A549 (cell line): Measurements from ENCODE around the gene GTF2A1. TPM values are rescaled to one million over a fixed set of nuclear protein-coding genes. Genes with fewer than 3 reads are reported as not detected.

Experiments
- ATAC-seq, 2 experiments: fragments of 200-7000 bp in 1 of 2; fragments of >200 bp in 1 of 2; cut with Nextera tagmentation in 1 of 2; cut with Tn5 transposase in 1 of 2; 3 replicates each; pipeline versions ENCODE4 v1.8.0 to v1.9.1; 2018 to 2020; ENCODE audit warnings: mild to moderate bottlenecking in 1 of 2, moderate library complexity in 1 of 2
- CTCF ChIA-PET: fragments of 300-600 bp; sonication (Branson Sonifier 250); formaldehyde crosslinking; extraction: SDS; loops from one replicate; lab custom pipeline; 2021; ENCODE audit warnings: antibody characterized with exemption, inconsistent platforms; lab: Yijun Ruan, JAX
- POLR2A ChIA-PET: fragments of 350-600 bp; formaldehyde crosslinking; extraction: SDS; loops from one replicate; lab custom pipeline; 2021; ENCODE audit warnings: antibody characterized with exemption, inconsistent platforms; lab: Yijun Ruan, JAX
- DNase-seq, 2 experiments: peaks; one replicate each; pipeline versions ENCODE4 v3.0.0 to v3.0.0-alpha.2; 2011 to 2016; ENCODE audit warnings: low read depth in 1 of 2, low spot score in 1 of 2
- FAIRE-seq: peaks from 2 replicates; lab custom pipeline; 2011; peaks lifted over from hg19 to GRCh38; lab: Jason Lieb, UNC
- H3K27ac ChIP-seq, 2 experiments: fragments of >200 bp; sonication (Bioruptor Twin); formaldehyde crosslinking; 3 replicates each; pipeline ENCODE4 v1.5.1; 2016 to 2017
- H3K4me1 ChIP-seq: fragments of >200 bp; sonication (Bioruptor Twin); formaldehyde crosslinking; 3 replicates; pipeline ENCODE4 v1.6.1; 2016
- H3K4me2 ChIP-seq: fragments of >200 bp; sonication (Bioruptor Twin); formaldehyde crosslinking; 3 replicates; pipeline ENCODE4 v1.6.1; 2016
- H3K4me3 ChIP-seq: fragments of >200 bp; sonication (Bioruptor Twin); formaldehyde crosslinking; 3 replicates; pipeline ENCODE4 v1.5.1; 2016
- H3K9me3 ChIP-seq: fragments of >200 bp; sonication (Bioruptor Twin); formaldehyde crosslinking; 3 replicates; pipeline ENCODE4 v1.6.1; 2016
- EHMT2 ChIP-seq: fragments of 200-600 bp; sonication (generic); IDR thresholded peaks from 2 replicates; pipeline ENCODE4 v1.6.1; 2016; ENCODE audit warnings: antibody characterized with exemption, low read depth, mild to moderate bottlenecking, moderate library complexity
- EP300 ChIP-seq, 2 experiments: fragments of >200 bp; sonication (Bioruptor Twin); formaldehyde crosslinking; IDR thresholded peaks; 2 replicates in 1 of 2; 3 replicates in 1 of 2; pipeline ENCODE4 v1.6.1; 2016 to 2017
- FOSB ChIP-seq: fragments of 250-450 bp; sonication (Bioruptor Pico); IDR thresholded peaks from 2 replicates; pipeline ENCODE4 v1.5.0; 2020; ENCODE audit warnings: mild to moderate bottlenecking, moderate library complexity
- FOSL2 ChIP-seq, 2 experiments: fragments of 450-650 bp in 1 of 2; fragments of >200 bp in 1 of 2; sonication (Bioruptor Twin) in 1 of 2; formaldehyde crosslinking; IDR thresholded peaks; 2 replicates each; pipeline versions ENCODE4 v1.5.0 to v1.6.1; 2016 to 2020; ENCODE audit warnings: mild to moderate bottlenecking in 1 of 2, moderate library complexity in 1 of 2
- FOXS1 ChIP-seq: fragments of 250-450 bp; sonication (Bioruptor Pico); IDR thresholded peaks from 2 replicates; pipeline ENCODE4 v1.5.0; 2020; ENCODE audit warnings: mild to moderate bottlenecking, moderate library complexity
- GATA3 ChIP-seq: IDR thresholded peaks from 2 replicates; pipeline ENCODE4 v1.6.1; 2012; ENCODE audit warnings: borderline replicate concordance
- HEYL ChIP-seq: fragments of 250-450 bp; sonication (Bioruptor Pico); IDR thresholded peaks from 2 replicates; pipeline ENCODE4 v1.8.0; 2021; ENCODE audit warnings: mild to moderate bottlenecking, moderate library complexity
- HMGXB4 ChIP-seq: fragments of 250-450 bp; sonication (Bioruptor Pico); IDR thresholded peaks from 2 replicates; pipeline ENCODE4 v1.5.0; 2021; ENCODE audit warnings: mild to moderate bottlenecking, moderate library complexity, borderline replicate concordance
- HOXA7 ChIP-seq: fragments of 250-450 bp; sonication (Bioruptor Pico); IDR thresholded peaks from 2 replicates; pipeline ENCODE4 v1.5.0; 2020; ENCODE audit warnings: mild to moderate bottlenecking, moderate library complexity
- HOXB13 ChIP-seq: fragments of 250-450 bp; sonication (Bioruptor Pico); IDR thresholded peaks from 2 replicates; pipeline ENCODE4 v1.5.0; 2020; ENCODE audit warnings: low read depth, mild to moderate bottlenecking, moderate library complexity
- HOXB5 ChIP-seq: fragments of 250-450 bp; sonication (Bioruptor Pico); IDR thresholded peaks from 2 replicates; pipeline ENCODE4 v1.5.0; 2020; ENCODE audit warnings: mild to moderate bottlenecking, moderate library complexity
- KDM1A ChIP-seq: fragments of 200-600 bp; sonication (generic); IDR thresholded peaks from 2 replicates; pipeline ENCODE4 v1.6.1; 2016; ENCODE audit warnings: low read depth, mild to moderate bottlenecking
- MAFK ChIP-seq: fragments of 450-650 bp; IDR thresholded peaks from 2 replicates; pipeline ENCODE4 v1.6.1; 2014; ENCODE audit not compliant: partially characterized antibody
- NFE2L2 ChIP-seq: fragments of 150-350 bp; conservative IDR thresholded peaks from 2 replicates; pipeline ENCODE4 v1.6.1; 2014; ENCODE audit warnings: low read length
- NPAS2 ChIP-seq: fragments of 250-450 bp; sonication (Bioruptor Pico); IDR thresholded peaks from 2 replicates; pipeline ENCODE4 v1.8.0; 2022; ENCODE audit warnings: mild to moderate bottlenecking, moderate library complexity, borderline replicate concordance
- RCOR1 ChIP-seq: fragments of 150-350 bp; IDR thresholded peaks from 2 replicates; pipeline ENCODE4 v1.6.1; 2014; ENCODE audit warnings: antibody characterized with exemption, low read length, low read depth
- RFX5 ChIP-seq: fragments of 450-650 bp; IDR thresholded peaks from 2 replicates; pipeline ENCODE4 v1.7.1; 2014; ENCODE audit warnings: antibody characterized with exemption, mild to moderate bottlenecking, moderate library complexity
- TFCP2L1 ChIP-seq: fragments of 250-450 bp; sonication (Bioruptor Pico); IDR thresholded peaks from 2 replicates; pipeline ENCODE4 v1.5.0; 2021; ENCODE audit warnings: mild to moderate bottlenecking
- ZFP36 ChIP-seq: fragments of 450-650 bp; IDR thresholded peaks from 2 replicates; pipeline ENCODE4 v1.6.1; 2014; ENCODE audit warnings: borderline replicate concordance; ENCODE audit not compliant: partially characterized antibody
- WGBS: methylation state at CpG from one replicate; pipeline ENCODE4 v1.1.6; 2017; ENCODE audit errors: missing lambda C conversion rate; 5-methylcytosine and 5-hydroxymethylcytosine counted together
- polyA plus RNA-seq, 4 experiments: library from polyadenylated mRNA; depleted of rRNA in 3 of 4; stranded (reverse); fragments of >200 nt; fragmentation: RNase III in 1 of 4; extraction: RNeasy Plus Mini Kit Qiagen cat#74134 plus additional on column Dnase treatment in 1 of 4; gene quantifications; 2 replicates in 3 of 4; 3 replicates in 1 of 4; pipeline ENCODE4 v1.2.3, GENCODE V29; 2011 to 2017
- TF ChIP-seq, protein P1 (sequence below): fragments of >200 bp; sonication (Bioruptor Twin); formaldehyde crosslinking; IDR thresholded peaks from 2 replicates; pipeline ENCODE4 v1.6.1; 2016
- TF ChIP-seq, protein P2 (sequence below): fragments of 450-650 bp; IDR thresholded peaks from 2 replicates; pipeline ENCODE4 v1.6.1; 2014; ENCODE audit warnings: antibody characterized with exemption

The GTF2A1 gene
- polyA plus RNA-seq, 2 of the 4 experiments (the other 2 are of a cell fraction), result 12.5 to 19.6 TPM

DNA sequence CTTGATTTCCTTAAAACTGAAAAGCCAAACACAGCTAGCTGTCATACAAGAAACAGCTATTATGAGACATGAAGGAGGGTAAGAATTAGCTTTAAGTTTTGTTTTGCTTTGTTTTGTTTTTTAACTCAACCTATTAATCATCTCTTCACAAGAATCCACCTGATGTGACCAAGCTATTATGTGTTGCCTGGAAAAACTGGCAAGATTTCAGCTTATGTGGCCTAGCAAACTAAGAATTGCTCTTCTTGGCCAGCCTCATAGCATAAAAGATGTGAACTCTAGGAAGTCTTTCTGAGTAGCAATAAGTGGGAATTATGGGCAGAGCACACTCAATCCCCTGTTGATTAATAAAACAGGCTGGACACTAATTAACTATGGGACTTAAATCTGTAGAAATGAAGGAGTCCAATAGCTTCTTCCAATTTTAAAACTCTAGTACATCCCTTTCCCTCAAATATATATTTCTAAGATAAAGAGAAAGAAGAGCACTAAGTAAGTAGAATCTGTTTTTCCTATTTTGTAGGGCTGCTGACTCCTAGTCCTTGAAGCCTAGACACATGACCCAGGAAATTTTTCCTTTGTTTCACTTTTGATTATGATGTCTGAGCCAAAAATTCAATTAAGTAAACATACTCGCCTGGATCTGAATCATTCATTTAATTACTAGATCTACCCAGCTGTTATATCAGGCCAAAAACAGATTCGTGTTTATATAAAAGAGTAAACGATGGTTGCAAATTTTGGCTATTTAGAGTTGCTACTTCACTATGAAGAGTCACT is 75.7 kb downstream of the GTF2A1 start:
- Histone ChIP-seq H3K9me3 (no peaks in the 10 kb centered on the region), H3K27ac (no peak overlapping the region), H3K4me2 (no peak overlapping the region), H3K4me3 (no peak overlapping the region), H3K4me1 (no peaks in the 10 kb centered on the region)
- DNase-seq, result no peak
- CTCF ChIA-PET, result interaction anchor here (0.6 to 1.0 kb wide), 3 partner anchors 10 to 1187 kb away, joined by 3 read pairs; no protein-coding TSS in a partner anchor
- POLR2A ChIA-PET, result interaction anchor here (0.9 kb wide), 1 partner anchor 25 kb away, joined by 3 read pairs; no protein-coding TSS in a partner anchor
- 22% methylated on average over 3 of the region's 3 CpGs for WGBS
- TF ChIP-seq HOXB13 (no peak), HOXB5 (CRISPR knock-in tag) (no peak), FOSL2 (IDR thresholded peaks at IDR 0.05) (no peak), FOSL2 (CRISPR knock-in tag; IDR thresholded peaks at IDR 0.05) (no peak), FOXS1 (no peak), EHMT2 (no peak), HOXA7 (no peak), GATA3 (no peak), HMGXB4 (CRISPR knock-in tag) (no peak)
- TF ChIP-seq, protein P1, sequence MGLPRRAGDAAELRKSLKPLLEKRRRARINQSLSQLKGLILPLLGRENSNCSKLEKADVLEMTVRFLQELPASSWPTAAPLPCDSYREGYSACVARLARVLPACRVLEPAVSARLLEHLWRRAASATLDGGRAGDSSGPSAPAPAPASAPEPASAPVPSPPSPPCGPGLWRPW, result no peak
- no peak for ATAC-seq
- no peak for FAIRE-seq

GRCh38 chr14:81143793-81144192 is 77.0 kb downstream of the GTF2A1 start:
- no peak for ATAC-seq
- no peak overlapping the region for H3K27ac ChIP-seq
- TF ChIP-seq MAFK (peak; percentile 57), FOXS1 (no peak)
- TF ChIP-seq, all 56 proteins: peak for 1
- no peaks in the 10 kb centered on the region for H3K4me1 ChIP-seq
- H3K4me3 ChIP-seq, result no peak overlapping the region
- FAIRE-seq, result no peak
- no peaks in the 10 kb centered on the region for H3K9me3 ChIP-seq
- WGBS, result 66% methylated on average over 8 of the region's 8 CpGs
- no peak overlapping the region for H3K4me2 ChIP-seq
- CTCF ChIA-PET, result no interaction called here
- no peak for DNase-seq
- POLR2A ChIA-PET, result interaction anchor here (0.9 kb wide), 1 partner anchor 26 kb away, joined by 3 read pairs; no protein-coding TSS in a partner anchor

DNA sequence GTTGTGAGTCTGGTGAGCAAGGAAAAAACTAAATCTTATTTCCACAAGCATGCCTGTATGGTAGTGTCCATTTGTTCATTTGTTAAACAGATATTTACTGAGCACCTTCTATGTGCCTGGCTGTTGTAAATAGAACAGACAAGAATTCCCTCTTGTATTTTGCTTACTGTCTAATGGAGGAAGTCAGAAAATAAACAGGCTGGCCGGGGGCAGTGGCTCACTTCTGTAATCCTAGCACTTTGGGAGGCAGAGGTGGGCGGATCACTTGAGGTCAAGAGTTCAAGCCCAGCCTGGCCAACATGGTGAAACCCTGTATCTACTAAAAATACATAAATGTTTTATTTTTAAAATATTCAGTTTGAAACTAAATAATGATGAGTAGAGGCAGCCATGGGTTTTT is 79.3 kb downstream of the GTF2A1 start:
- H3K4me2 ChIP-seq, result no peak overlapping the region
- ATAC-seq, result no peak
- WGBS, result 28% methylated on average over 2 of the region's 2 CpGs
- no peaks in the 10 kb centered on the region for H3K4me1 ChIP-seq
- DNase-seq, result no peak
- ChIA-PET CTCF (interaction anchor here (0.6 kb wide), 1 partner anchor 49 kb away, joined by 4 read pairs; no protein-coding TSS in a partner anchor), POLR2A (no interaction called here)
- no peaks in the 10 kb centered on the region for H3K9me3 ChIP-seq
- H3K4me3 ChIP-seq, result no peak overlapping the region
- FAIRE-seq, result no peak
- H3K27ac ChIP-seq, result no peak overlapping the region
- TF ChIP-seq NFE2L2 (no peak), RCOR1 (no peak), EP300 (IDR thresholded peaks at IDR 0.05) (no peak), HEYL (CRISPR knock-in tag) (no peak), FOSB (CRISPR knock-in tag) (no peak), ZFP36 (no peak), RFX5 (no peak), TFCP2L1 (CRISPR knock-in tag) (no peak), KDM1A (no peak), NPAS2 (CRISPR knock-in tag) (no peak)
- TF ChIP-seq, protein P2, sequence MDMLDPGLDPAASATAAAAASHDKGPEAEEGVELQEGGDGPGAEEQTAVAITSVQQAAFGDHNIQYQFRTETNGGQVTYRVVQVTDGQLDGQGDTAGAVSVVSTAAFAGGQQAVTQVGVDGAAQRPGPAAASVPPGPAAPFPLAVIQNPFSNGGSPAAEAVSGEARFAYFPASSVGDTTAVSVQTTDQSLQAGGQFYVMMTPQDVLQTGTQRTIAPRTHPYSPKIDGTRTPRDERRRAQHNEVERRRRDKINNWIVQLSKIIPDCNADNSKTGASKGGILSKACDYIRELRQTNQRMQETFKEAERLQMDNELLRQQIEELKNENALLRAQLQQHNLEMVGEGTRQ, result no peak
- TF ChIP-seq, protein P1, result no peak
- TF ChIP-seq, all 56 proteins: peak for 0
